Stimulated activated CD8-positive, alpha-beta memory T cell treated with anti-CD3 and anti-CD28 coated beads, Interleukin-4, amount 100 ng/mL, for 24 hours (primary cell): Measurements from ENCODE around the gene CXorf49B.
"Not testable (repeated sequence)": the region's sequence is repeated elsewhere in the genome, so short reads cannot be mapped to it uniquely, and the experiment has no call there.

Experiments
- DNase-seq: peaks from one replicate; pipeline ENCODE4 v3.0.0-alpha.2; 2020; ENCODE audit warnings: low read depth

CXorf49B gene

GRCh38 chrX:71763049-71763448 is at the start of gene CXorf49B:
TSS of gene CXorf49B (plus strand) at chrX:71763349. CDS start at chrX:71763424, 75 bp downstream.
- DNase-seq: not testable (repeated sequence)

DNA sequence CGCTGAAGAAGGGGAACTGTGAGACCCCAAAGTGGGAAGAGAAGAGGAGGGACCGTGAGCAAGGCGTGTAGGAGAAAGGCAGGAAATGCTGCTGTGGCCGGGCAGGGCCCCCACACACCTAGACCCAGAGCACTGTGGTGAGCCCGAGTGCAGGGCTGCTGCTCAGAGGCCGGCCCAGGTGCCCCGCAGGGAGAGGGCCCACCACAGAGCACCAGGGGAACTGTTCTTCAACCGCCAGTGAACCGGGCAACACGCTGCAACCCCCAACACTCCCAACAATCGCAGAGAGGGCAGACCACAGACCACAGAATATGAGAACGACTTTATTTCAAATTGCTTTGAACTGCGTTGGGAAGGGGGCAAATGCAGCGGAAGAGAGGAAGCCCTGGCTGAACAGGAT is 49.1 kb upstream of the CXorf49B start:
- DNase-seq: not testable (repeated sequence)

DNA sequence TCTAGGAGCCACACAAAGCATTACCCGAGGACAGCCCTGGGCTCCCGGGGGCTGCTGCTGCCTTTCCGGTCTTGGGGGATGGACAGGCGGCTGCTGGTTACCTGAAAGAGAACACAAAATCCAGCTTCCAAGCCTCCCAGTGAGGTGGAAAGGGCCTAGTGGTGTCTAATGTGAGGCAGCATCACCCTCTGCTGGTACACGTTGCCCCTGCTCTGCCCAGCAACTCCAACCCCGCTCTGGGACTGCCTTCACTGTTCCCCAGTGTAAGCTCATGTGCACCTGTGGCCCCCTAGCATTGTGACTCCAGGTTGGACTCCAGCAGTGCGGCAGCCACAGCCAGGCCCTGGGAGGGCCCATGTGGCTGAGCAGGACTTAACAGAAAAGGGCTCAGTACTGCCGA is 47.6 kb upstream of the CXorf49B start:
- DNase-seq: not testable (repeated sequence)

DNA sequence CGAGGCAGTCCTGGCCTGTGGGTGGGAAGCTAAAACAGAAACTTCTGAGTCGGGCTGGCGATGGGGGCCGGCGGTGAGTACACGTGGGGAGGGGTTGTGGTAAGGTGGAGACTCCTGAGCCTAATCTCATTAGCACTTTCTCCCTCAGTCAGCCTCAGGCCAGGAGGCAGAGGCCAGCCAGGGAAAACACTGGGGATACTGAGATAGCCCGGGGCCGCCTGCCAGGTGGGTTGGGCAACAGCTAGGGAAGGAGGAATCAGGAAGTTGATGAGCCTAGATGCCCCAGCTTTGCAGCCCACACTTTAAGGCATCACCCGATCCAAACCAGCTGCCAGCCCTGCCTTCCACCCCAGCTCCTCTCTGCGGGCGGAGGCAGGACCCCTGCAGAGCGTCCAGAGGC is 46.8 kb upstream of the CXorf49B start:
- not testable (repeated sequence) for DNase-seq

DNA sequence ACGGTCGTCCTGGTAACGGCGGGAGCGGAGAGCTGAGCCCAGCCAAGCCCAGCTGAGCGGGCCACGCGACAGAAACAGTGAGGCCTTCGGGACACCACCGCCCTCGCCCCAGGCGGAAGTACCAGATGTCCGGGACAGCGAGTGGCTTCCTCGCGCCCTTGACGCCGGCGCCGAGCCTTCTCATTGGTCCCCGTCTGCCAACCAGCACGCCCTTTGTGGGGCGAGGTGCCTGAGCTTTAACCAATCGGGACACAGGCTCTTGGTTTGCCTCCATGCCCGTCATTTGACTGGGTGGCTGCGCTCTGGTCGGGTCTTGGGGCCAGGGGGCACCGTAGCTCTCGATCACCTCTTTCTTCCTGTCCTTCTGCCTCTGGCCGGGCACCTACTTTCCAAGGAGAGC is 45.0 kb upstream of the CXorf49B start, which contains the start of gene CXorf49:
Gene CXorf49 (minus strand): TSS at position 101 of the 400 bp plus-strand sequence. CDS start 134 bp downstream, outside the sequence.
- not testable (repeated sequence) for DNase-seq

- not testable (repeated sequence) for DNase-seq
These were observed 44.0 kb upstream of the CXorf49B start for GRCh38 chrX:71719195-71719594.

DNA sequence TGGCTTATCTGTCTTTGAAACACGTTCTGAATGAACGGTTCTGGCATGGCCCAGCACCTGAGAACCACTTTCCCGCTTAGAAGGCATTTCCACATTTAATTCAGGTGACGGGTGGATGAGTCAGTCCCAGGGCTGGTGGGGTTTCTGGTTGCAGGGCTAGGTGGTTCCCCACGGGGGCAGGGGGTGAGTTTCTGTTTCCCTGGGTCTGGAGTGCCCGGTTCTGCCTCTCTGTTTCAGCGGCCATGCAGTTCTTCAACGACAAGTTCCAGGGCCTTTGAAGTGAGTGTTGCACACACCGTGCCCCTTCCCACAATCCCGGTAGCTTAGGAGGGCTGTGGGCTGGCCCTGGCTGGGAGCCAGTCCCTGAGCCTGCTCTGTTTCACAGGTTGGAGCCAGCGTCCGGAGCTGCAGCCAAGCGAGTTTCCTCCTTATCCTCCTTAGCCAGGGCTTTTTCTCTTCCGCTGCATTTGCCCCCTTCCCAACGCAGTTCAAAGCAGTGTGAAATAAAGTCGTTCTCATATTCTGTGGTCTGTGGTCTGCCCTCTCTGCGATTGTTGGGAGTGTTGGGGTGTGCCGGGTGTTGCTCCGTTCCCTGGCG is 42.8 kb upstream of the CXorf49B start:
- DNase-seq: not testable (repeated sequence)

GRCh38 chrX:71760688-71761281 is 2.4 kb upstream of the CXorf49B start:
- DNase-seq: not testable (repeated sequence)

DNA sequence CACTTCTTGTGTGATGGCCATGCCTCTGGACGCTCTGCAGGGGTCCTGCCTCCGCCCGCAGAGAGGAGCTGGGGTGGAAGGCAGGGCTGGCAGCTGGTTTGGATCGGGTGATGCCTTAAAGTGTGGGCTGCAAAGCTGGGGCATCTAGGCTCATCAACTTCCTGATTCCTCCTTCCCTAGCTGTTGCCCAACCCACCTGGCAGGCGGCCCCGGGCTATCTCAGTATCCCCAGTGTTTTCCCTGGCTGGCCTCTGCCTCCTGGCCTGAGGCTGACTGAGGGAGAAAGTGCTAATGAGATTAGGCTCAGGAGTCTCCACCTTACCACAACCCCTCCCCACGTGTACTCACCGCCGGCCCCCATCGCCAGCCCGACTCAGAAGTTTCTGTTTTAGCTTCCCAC is 1.7 kb downstream of the CXorf49B start:
- DNase-seq: not testable (repeated sequence)

DNA sequence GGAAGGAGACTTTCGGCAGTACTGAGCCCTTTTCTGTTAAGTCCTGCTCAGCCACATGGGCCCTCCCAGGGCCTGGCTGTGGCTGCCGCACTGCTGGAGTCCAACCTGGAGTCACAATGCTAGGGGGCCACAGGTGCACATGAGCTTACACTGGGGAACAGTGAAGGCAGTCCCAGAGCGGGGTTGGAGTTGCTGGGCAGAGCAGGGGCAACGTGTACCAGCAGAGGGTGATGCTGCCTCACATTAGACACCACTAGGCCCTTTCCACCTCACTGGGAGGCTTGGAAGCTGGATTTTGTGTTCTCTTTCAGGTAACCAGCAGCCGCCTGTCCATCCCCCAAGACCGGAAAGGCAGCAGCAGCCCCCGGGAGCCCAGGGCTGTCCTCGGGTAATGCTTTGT is 2.5 kb downstream of the CXorf49B start:
- DNase-seq: not testable (repeated sequence)

DNA sequence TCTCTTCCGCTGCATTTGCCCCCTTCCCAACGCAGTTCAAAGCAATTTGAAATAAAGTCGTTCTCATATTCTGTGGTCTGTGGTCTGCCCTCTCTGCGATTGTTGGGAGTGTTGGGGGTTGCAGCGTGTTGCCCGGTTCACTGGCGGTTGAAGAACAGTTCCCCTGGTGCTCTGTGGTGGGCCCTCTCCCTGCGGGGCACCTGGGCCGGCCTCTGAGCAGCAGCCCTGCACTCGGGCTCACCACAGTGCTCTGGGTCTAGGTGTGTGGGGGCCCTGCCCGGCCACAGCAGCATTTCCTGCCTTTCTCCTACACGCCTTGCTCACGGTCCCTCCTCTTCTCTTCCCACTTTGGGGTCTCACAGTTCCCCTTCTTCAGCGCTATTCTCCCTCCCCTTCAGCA is 4.0 kb downstream of the CXorf49B start:
- DNase-seq: not testable (repeated sequence)

DNA sequence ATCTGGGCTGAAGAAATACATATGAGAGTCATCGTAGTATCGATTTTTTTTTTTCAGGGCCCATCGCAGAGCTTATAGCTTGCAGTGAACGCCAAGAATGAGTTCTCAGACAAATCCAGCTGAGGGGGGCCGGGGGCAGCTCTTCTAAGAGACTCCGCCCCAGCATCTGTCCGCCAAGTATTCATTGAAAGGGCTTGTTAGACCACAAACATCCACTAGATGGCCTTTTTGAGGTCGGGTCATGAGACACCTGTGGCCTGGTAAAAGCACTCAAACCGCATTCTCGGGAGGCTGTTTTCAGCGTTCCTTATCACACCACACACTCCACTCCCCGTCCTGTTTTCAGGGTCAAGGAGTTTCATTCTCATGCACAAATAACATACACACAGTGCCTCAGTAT is 15.2 kb downstream of the CXorf49B start:
- DNase-seq: not testable (repeated sequence)

GRCh38 chrX:71782225-71782949 is 19.2 kb downstream of the CXorf49B start:
- not testable (repeated sequence) for DNase-seq

DNA sequence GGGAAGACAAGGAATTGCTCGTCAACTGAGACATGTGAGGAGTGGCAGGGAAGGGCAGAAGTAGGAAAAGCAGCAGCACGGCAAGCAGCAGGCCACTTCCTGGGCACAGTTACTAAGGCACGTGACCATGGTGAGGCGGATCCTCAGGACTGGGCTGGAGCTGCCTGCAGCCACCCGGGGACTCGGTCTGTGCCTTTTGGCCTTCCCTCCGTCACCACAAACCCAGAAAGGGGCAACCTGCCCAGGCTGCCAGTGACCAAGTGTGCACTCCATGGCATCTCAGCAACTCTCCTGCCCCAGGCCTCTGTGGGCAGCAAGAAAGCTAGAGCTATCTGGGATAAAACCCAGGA is 19.8 kb downstream of the CXorf49B start:
- DNase-seq: not testable (repeated sequence)

DNA sequence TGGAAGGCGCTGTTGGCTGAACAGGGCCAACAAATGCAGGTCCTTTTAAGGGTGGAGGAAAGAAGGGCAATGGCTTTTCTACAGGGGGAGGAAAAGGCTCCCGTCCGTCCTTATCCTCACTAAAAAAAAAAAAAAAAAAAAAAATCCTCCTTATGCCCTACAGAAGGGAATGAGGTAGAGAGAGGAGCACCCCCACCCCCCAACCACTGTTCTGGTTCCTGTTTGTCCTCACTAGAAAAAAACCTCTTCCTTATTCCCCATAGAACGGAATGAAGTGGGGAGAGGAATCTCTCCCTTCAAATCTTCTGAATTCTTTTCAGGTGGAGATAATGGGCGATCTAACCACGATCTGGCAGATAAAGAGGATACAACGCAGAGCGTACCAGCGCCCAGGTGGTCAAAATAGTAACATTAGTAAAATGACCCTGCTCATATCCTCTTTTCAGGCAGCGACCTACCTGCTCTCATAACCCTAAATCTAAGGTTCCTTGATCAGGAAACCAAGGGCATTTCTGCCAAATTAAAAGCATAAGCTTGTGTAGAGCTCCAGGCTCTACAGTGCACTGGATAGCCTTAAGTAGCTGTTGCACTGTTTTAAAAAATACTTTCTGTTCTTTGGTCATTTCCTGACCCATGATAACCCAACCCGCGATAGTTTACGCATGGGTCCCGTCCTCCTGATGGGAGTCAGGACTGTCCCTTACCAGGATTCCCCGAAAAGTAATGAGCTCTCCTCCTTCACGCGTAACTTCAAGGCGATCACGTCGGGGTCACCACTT is 20.6 kb downstream of the CXorf49B start:
- DNase-seq: not testable (repeated sequence)

- not testable (repeated sequence) for DNase-seq
These were observed 21.3 kb downstream of the CXorf49B start for GRCh38 chrX:71784348-71784983.

DNA sequence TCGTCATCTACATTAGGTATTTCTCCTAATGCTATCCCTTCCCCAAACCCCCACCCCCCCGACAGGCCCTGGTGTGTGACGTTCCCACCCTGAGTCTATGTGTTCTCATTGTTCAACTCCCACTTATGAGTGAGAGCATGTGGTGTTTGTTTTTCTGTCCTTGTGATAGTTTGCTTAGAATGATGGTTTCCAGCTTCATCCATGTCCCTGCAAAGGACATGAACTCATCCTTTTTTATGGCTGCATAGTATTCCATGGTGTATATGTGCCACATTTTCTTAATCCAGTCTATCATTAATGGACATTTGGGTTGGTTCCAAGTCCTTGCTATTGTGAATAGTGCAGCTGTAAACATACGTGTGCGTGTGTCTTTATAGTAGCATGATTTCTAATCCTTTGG is 43.3 kb downstream of the CXorf49B start:
- DNase-seq: not testable (repeated sequence)

GRCh38 chrX:71809886-71810285 is 46.7 kb downstream of the CXorf49B start:
- DNase-seq: no peak

GRCh38 chrX:71814123-71814912 is 51.2 kb downstream of the CXorf49B start:
- no peak for DNase-seq

DNA sequence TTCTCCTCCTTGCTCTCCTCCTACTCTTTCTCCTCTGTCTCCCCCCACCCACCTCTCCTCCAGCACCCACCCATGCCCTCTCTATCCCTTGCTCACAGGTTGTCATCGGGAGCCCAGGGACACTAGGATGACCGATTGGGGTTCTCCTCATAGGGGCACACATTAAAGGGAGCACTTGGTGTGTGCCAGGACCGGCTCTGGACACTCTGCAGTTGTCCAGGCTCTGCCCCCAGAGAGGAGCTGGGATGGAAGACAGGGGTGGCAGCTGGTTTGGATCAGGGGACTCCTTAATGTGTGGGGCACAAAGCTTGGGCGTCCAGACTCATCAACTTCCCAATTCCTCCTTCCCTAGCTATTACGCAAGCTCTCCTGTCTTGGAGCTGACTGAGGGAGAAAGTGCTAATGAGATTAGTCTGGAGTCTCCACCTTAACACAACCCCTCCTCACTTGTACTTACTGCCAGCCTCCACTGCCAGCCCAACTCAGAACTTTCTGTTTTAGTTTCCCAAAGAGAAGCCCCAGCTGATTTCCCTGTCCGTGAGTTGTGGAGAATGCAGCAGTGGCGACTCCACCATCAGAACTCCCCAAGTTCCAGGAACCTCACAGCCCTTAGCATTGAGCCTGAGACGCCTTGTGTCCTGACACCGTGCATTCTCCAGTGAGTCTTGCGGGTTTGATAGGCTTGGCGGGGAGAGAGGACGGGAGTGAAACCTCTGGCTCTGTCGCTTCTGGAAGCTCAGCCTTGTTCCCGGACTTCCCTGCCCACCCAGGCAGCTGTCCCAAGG is 52.2 kb downstream of the CXorf49B start:
- no peak for DNase-seq
